Dendritic cell treated with granulocyte-macrophage colony-stimulating factor and Interleukin-4, amounts not matched to agents 40 ng/mL and 50 ng/mL, for 4 days (primary cell): Measurements from ENCODE around the gene FABP7.

ENCODE experiments used
- H3K27ac Mint-ChIP-seq: one replicate; pipeline ENCODE4 v1.8.0; 2022; ENCODE audit warnings: mild to moderate bottlenecking, mixed read lengths
- H3K27me3 Mint-ChIP-seq: one replicate; pipeline ENCODE4 v1.8.0; 2022; ENCODE audit warnings: mild to moderate bottlenecking, mixed read lengths
- H3K36me3 Mint-ChIP-seq: one replicate; pipeline ENCODE4 v1.8.0; 2022; ENCODE audit warnings: low read depth, mixed read lengths
- H3K4me1 Mint-ChIP-seq: one replicate; pipeline ENCODE4 v1.8.0; 2022; ENCODE audit warnings: low read depth, mixed read lengths
- H3K4me3 Mint-ChIP-seq: one replicate; pipeline ENCODE4 v1.8.0; 2022; ENCODE audit warnings: mild to moderate bottlenecking, moderate library complexity, mixed read lengths
- H3K9me3 Mint-ChIP-seq: one replicate; pipeline ENCODE4 v1.8.0; 2022; ENCODE audit warnings: mixed read lengths
- intact Hi-C: fragments of 100-400 bp; cut with micrococcal nuclease; formaldehyde crosslinking; loops from one replicate; pipeline ENCODE4 v1.15.0; 2022

FABP7 gene

DNA sequence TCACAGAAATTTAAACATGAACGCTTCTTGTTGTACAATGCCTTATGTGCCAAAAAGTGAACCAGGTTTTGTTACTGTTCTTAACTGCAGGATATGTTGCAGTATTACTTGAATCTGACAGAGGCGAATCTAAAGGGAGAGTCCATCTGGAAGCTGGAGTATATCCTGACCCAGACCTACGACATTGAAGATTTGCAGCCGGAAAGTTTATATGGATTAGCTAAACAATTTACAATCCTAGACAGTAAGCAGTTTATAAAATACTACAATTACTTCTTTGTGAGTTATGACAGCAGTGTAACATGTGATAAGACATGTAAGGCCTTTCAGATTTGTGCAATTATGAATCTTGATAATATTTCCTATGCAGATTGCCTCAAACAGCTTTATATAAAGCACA lies 29.5 kb downstream of the FABP7 start:
- intact Hi-C loops: no loop called here
- H3K4me3 Mint-ChIP-seq: no peak overlapping the region
- H3K9me3 Mint-ChIP-seq: no peaks in the 10 kb centered on the region
- H3K4me1 Mint-ChIP-seq: no peaks in the 10 kb centered on the region
- H3K27me3 Mint-ChIP-seq: no peaks in the 10 kb centered on the region
- H3K27ac Mint-ChIP-seq: no peak overlapping the region
- peaks cover 24% of the 10 kb centered on the region for H3K36me3 Mint-ChIP-seq

- Mint-ChIP-seq H3K27ac (no peak overlapping the region), H3K27me3 (no peaks in the 10 kb centered on the region), H3K36me3 (peaks cover 23% of the 10 kb centered on the region), H3K4me1 (no peaks in the 10 kb centered on the region), H3K4me3 (no peak overlapping the region), H3K9me3 (no peaks in the 10 kb centered on the region)
- intact Hi-C loops: no loop called here
Measured at GRCh38 chr6:122809691-122810090, 30.2 kb downstream of the FABP7 start.

- H3K27ac Mint-ChIP-seq: no peak overlapping the region
- peaks cover 18% of the 10 kb centered on the region for H3K36me3 Mint-ChIP-seq
- H3K9me3 Mint-ChIP-seq: no peaks in the 10 kb centered on the region
- no peak overlapping the region for H3K4me3 Mint-ChIP-seq
- intact Hi-C loops: no loop called here
- H3K27me3 Mint-ChIP-seq: no peaks in the 10 kb centered on the region
- no peaks in the 10 kb centered on the region for H3K4me1 Mint-ChIP-seq
Measured at GRCh38 chr6:122810189-122810588, 30.7 kb downstream of the FABP7 start.

- Mint-ChIP-seq H3K4me1 (no peaks in the 10 kb centered on the region), H3K36me3 (no peaks in the 10 kb centered on the region), H3K27ac (no peak overlapping the region), H3K4me3 (no peak overlapping the region), H3K27me3 (peaks cover 2% of the 10 kb centered on the region), H3K9me3 (no peaks in the 10 kb centered on the region)
- intact Hi-C loops: no loop called here
Measured at GRCh38 chr6:122817358-122817757, 37.8 kb downstream of the FABP7 start.

GRCh38 chr6:122817766-122818165 lies 38.2 kb downstream of the FABP7 start:
- intact Hi-C loops: no loop called here
- Mint-ChIP-seq H3K4me1 (no peaks in the 10 kb centered on the region), H3K36me3 (no peaks in the 10 kb centered on the region), H3K27me3 (peaks cover 2% of the 10 kb centered on the region), H3K27ac (no peak overlapping the region), H3K4me3 (no peak overlapping the region), H3K9me3 (no peaks in the 10 kb centered on the region)

DNA sequence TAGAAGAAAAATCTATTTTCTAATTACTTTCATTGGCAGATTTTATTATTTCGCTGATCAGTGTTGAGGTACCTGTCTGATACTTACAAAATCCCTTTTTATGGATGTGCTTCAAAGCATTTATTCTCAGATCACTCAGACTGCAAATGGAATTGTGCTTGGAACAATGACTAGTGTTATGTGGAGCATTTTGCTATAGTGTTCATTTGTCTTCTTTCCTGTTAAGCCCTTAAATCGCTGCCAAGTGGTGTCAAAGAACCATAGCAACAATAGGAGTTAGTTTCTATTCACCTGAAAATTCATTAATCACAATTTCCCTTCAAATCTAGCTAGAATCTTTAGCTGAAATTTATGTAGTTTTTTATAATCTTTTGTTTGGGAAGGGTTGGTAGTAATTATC lies 39.4 kb downstream of the FABP7 start:
- intact Hi-C loops: no loop called here
- Mint-ChIP-seq H3K27me3 (peaks cover 2% of the 10 kb centered on the region), H3K36me3 (no peaks in the 10 kb centered on the region), H3K9me3 (no peaks in the 10 kb centered on the region), H3K4me3 (no peak overlapping the region), H3K27ac (no peak overlapping the region), H3K4me1 (no peaks in the 10 kb centered on the region)

GRCh38 chr6:122821095-122821494 lies 41.6 kb downstream of the FABP7 start:
- Mint-ChIP-seq H3K4me1 (no peaks in the 10 kb centered on the region), H3K27me3 (peaks cover 2% of the 10 kb centered on the region), H3K4me3 (no peak overlapping the region), H3K36me3 (no peaks in the 10 kb centered on the region), H3K27ac (no peak overlapping the region), H3K9me3 (no peaks in the 10 kb centered on the region)
- intact Hi-C loops: no loop called here

DNA sequence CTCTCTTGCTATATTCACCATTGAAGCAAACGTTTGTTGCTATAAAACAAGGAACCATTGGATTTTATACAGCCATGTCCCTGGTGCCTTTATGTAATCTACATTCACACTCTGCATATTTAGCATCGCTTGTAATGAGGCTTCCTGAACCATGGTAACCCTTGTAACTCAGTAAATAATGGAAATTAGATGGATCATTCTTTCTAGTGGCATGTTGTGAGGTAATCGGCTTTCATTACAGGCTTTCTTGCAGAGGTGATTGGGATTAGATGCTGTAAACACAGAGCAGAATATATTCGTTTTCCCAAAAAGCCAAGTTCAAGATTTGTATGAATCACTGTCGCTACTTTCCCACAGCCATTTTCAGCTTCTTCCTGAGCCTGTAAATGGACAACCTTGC lies 45.6 kb downstream of the FABP7 start:
- H3K27ac Mint-ChIP-seq: no peak overlapping the region
- no peak overlapping the region for H3K4me3 Mint-ChIP-seq
- intact Hi-C loops: no loop called here
- no peaks in the 10 kb centered on the region for H3K9me3 Mint-ChIP-seq
- no peaks in the 10 kb centered on the region for H3K4me1 Mint-ChIP-seq
- peaks cover 7% of the 10 kb centered on the region for H3K27me3 Mint-ChIP-seq
- no peaks in the 10 kb centered on the region for H3K36me3 Mint-ChIP-seq

- no peaks in the 10 kb centered on the region for H3K9me3 Mint-ChIP-seq
Measured at GRCh38 chr6:122829456-122829855, 49.9 kb downstream of the FABP7 start.

GRCh38 chr6:122831511-122831910 lies 52.0 kb downstream of the FABP7 start:
- H3K9me3 Mint-ChIP-seq: no peaks in the 10 kb centered on the region

More at GRCh38 chr6:122829456-122829855, 49.9 kb downstream of the FABP7 start:
- intact Hi-C loops: no loop called here
- Mint-ChIP-seq H3K27me3 (peaks cover 12% of the 10 kb centered on the region), H3K27ac (no peak overlapping the region), H3K36me3 (no peaks in the 10 kb centered on the region), H3K4me1 (no peaks in the 10 kb centered on the region), H3K4me3 (no peak overlapping the region)

DNA sequence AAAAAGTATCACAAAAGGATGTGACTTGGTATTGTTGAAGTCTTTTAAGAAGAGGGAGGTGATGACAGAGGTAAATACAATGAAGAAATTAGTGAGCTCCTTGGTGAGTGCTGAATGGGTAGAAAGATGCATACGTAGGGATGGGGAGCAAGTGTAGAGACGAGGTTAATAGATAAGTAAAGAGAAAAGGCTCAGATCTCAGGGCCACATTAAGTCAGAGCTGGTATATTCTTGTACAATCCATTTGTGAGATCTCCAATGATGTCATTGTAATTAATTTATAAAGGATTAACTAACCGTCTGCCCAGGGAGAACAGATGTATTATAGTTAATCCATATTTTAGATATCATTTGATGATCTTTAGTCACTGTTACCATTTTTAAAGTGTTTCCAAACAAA lies 52.9 kb downstream of the FABP7 start:
- peaks cover 12% of the 10 kb centered on the region for H3K27me3 Mint-ChIP-seq
- H3K4me1 Mint-ChIP-seq: no peaks in the 10 kb centered on the region
- H3K27ac Mint-ChIP-seq: no peak overlapping the region
- H3K9me3 Mint-ChIP-seq: no peaks in the 10 kb centered on the region
- H3K4me3 Mint-ChIP-seq: no peak overlapping the region
- H3K36me3 Mint-ChIP-seq: no peaks in the 10 kb centered on the region
- intact Hi-C loops: no loop called here

More at GRCh38 chr6:122831511-122831910, 52.0 kb downstream of the FABP7 start:
- H3K4me1 Mint-ChIP-seq: no peaks in the 10 kb centered on the region
- H3K27me3 Mint-ChIP-seq: peaks cover 12% of the 10 kb centered on the region
- no peak overlapping the region for H3K4me3 Mint-ChIP-seq
- H3K27ac Mint-ChIP-seq: no peak overlapping the region
- intact Hi-C loops: no loop called here
- H3K36me3 Mint-ChIP-seq: no peaks in the 10 kb centered on the region

GRCh38 chr6:122833021-122833491 lies 53.5 kb downstream of the FABP7 start:
- intact Hi-C loops: no loop called here
- H3K27ac Mint-ChIP-seq: no peak overlapping the region
- H3K36me3 Mint-ChIP-seq: no peaks in the 10 kb centered on the region
- H3K9me3 Mint-ChIP-seq: no peaks in the 10 kb centered on the region
- H3K4me1 Mint-ChIP-seq: no peaks in the 10 kb centered on the region
- H3K4me3 Mint-ChIP-seq: no peak overlapping the region
- H3K27me3 Mint-ChIP-seq: peaks cover 12% of the 10 kb centered on the region
